ENCODE measurements around the gene ANKRD33B. TPM values are rescaled to one million over a fixed set of nuclear protein-coding genes. Genes with fewer than 3 reads are reported as not detected.

ANKRD33B gene
- polyA plus RNA-seq, 4 donors = 1.5 to 5.5 (median 1.6) TPM

Other genes starting within 250 kb of the ANKRD33B start
- 100 to 1,000 TPM; 153 to 197 (median 192) TPM for gene MARCHF6, start 210.4 kb upstream of the ANKRD33B start, polyA plus RNA-seq (ENCODE audit: insufficient read length in 4 of 4)
- gene ROPN1L, start 122.2 kb upstream of the ANKRD33B start, polyA plus RNA-seq (ENCODE audit: insufficient read length in 4 of 4) = under 1 TPM; 0.12 to 0.89 (median 0.68) TPM
- gene DAP, start 197.2 kb downstream of the ANKRD33B start, polyA plus RNA-seq (ENCODE audit: insufficient read length in 4 of 4) = 100 to 1,000 TPM; 113 to 131 (median 116) TPM

Measured in left renal pelvis (tissue), 4 donors.